Tibial nerve (tissue), 4 donors: Measurements from ENCODE around the gene NSFL1C. TPM values are rescaled to one million over a fixed set of nuclear protein-coding genes. Genes with fewer than 3 reads are reported as not detected.

Source experiments
- DNase-seq, 2 donors: peaks; one replicate each; pipeline ENCODE4 v3.0.0-alpha.2; 2019; ENCODE audit warnings: low spot score in 2 of 2
- H3K27ac ChIP-seq, 4 donors: fragments of 200-600 bp; sonication (generic) in 3 of 4; one replicate each; pipeline ENCODE4 v1.5.1; 2017 to 2019; ENCODE audit warnings: mild to moderate bottlenecking in 1 of 4
- H3K27me3 ChIP-seq, 2 donors: fragments of 200-600 bp; sonication (generic) in 1 of 2; one replicate each; pipeline versions ENCODE4 v1.5.1 to v1.6.0; 2017 to 2019
- H3K36me3 ChIP-seq, 3 donors: fragments of 200-600 bp; sonication (generic); one replicate each; pipeline ENCODE4 v1.5.1; 2018 to 2019
- H3K4me1 ChIP-seq, 4 donors: fragments of 200-600 bp; sonication (generic) in 3 of 4; one replicate each; pipeline ENCODE4 v1.5.1; 2017 to 2019
- H3K4me3 ChIP-seq, 4 donors: fragments of 200-600 bp; sonication (generic) in 3 of 4; one replicate each; pipeline ENCODE4 v1.5.1; 2017 to 2019; ENCODE audit warnings: mild to moderate bottlenecking in 1 of 4, moderate library complexity in 1 of 4
- H3K9me3 ChIP-seq, 4 donors: fragments of 200-600 bp; sonication (generic) in 3 of 4; one replicate each; pipeline ENCODE4 v1.5.1; 2017 to 2019
- CTCF ChIP-seq, 5 experiments: fragments of 200-600 bp in 3 of 5; fragments of 450-650 bp in 2 of 5; sonication (generic) in 3 of 5; IDR thresholded peaks; one replicate each; pipeline ENCODE4 v1.5.1; 2016 to 2019; ENCODE audit warnings: antibody characterized with exemption in 5 of 5, mild to moderate bottlenecking in 3 of 5, moderate library complexity in 2 of 5
- EP300 ChIP-seq, 2 donors: sonication (generic); formaldehyde crosslinking; IDR thresholded peaks; one replicate each; pipeline ENCODE4 v1.6.1; 2017; ENCODE audit warnings: antibody characterized with exemption in 2 of 2, mild to moderate bottlenecking in 1 of 2
- POLR2A ChIP-seq, 2 donors: fragments of 450-650 bp; IDR thresholded peaks; one replicate each; pipeline ENCODE4 v1.6.1; 2017; ENCODE audit warnings: antibody characterized with exemption in 2 of 2, mild to moderate bottlenecking in 2 of 2, moderate library complexity in 2 of 2
- WGBS, 2 donors: methylation state at CpG; one replicate each; pipeline ENCODE4 v1.1.5; 2018; 5-methylcytosine and 5-hydroxymethylcytosine counted together
- total RNA-seq, 4 donors: library from RNA; depleted of rRNA; stranded (reverse); fragments of >200 nt; gene quantifications; one replicate each; pipeline ENCODE4 v1.1.0, GENCODE V29; 2016

Gene NSFL1C
- total RNA-seq, 4 donors from 2014 or later = 31.0 to 71.4 (median 49.9) TPM

- Histone ChIP-seq H3K27me3 (no peaks in the 10 kb centered on the region), H3K4me3 (no peak overlapping the region), H3K27ac (no peak overlapping the region), H3K36me3 (peaks cover 0 to 16% (median 0%) of the 10 kb centered on the region in 3 donors), H3K9me3 (no peaks in the 10 kb centered on the region), H3K4me1 (no peaks in the 10 kb centered on the region)
- DNase-seq = no peak
- no peak for TF ChIP-seq POLR2A (IDR thresholded peaks at IDR 0.05)
- no peak for TF ChIP-seq EP300 (IDR thresholded peaks at IDR 0.05)
- TF ChIP-seq CTCF (IDR thresholded peaks at IDR 0.05) = no peak
- WGBS, 2 donors = 19 to 20% methylated on average over 1 of the region's 1 CpG
Observed at GRCh38 chr20:1430004-1430451, 36.6 kb downstream of the NSFL1C start.

GRCh38 chr20:1429143-1429728, 37.4 kb downstream of the NSFL1C start:
- H3K27me3 ChIP-seq = peaks cover 0 to 4% of the 10 kb centered on the region in 2 donors

GRCh38 chr20:1427457-1428054, 39.1 kb downstream of the NSFL1C start:
- DNase-seq = no peak
- no peaks in the 10 kb centered on the region for H3K36me3 ChIP-seq
- WGBS, 2 donors = 38 to 71% methylated on average over 3 of the region's 3 CpGs

More at GRCh38 chr20:1429143-1429728, 37.4 kb downstream of the NSFL1C start:
- 90 to 92% methylated on average over 4 of the region's 4 CpGs for WGBS, 2 donors
- H3K4me3 ChIP-seq = no peak overlapping the region
- H3K27ac ChIP-seq = no peak overlapping the region
- DNase-seq = no peak
- no peak for TF ChIP-seq CTCF (IDR thresholded peaks at IDR 0.05)
- no peak for TF ChIP-seq EP300 (IDR thresholded peaks at IDR 0.05)
- TF ChIP-seq POLR2A (IDR thresholded peaks at IDR 0.05) = no peak
- H3K36me3 ChIP-seq = peaks cover 0 to 10% (median 0%) of the 10 kb centered on the region in 3 donors
- no peaks in the 10 kb centered on the region for H3K9me3 ChIP-seq
- no peaks in the 10 kb centered on the region for H3K4me1 ChIP-seq

GRCh38 chr20:1426231-1426849, 40.3 kb downstream of the NSFL1C start:
- Histone ChIP-seq H3K36me3 (no peaks in the 10 kb centered on the region), H3K4me1 (peaks cover 0 to 4% (median 0%) of the 10 kb centered on the region in 4 donors), H3K4me3 (no peak overlapping the region), H3K27me3 (peaks cover 0 to 9% of the 10 kb centered on the region in 2 donors), H3K9me3 (peaks cover 0 to 1% (median 0%) of the 10 kb centered on the region in 4 donors), H3K27ac (no peak overlapping the region)
- TF ChIP-seq CTCF (IDR thresholded peaks at IDR 0.05) (no peak), EP300 (IDR thresholded peaks at IDR 0.05) (no peak), POLR2A (IDR thresholded peaks at IDR 0.05) (no peak)
- no peak for DNase-seq
- 58 to 59% methylated on average over 4 of the region's 4 CpGs for WGBS, 2 donors

More at GRCh38 chr20:1427457-1428054, 39.1 kb downstream of the NSFL1C start:
- H3K27ac ChIP-seq = no peak overlapping the region
- H3K4me3 ChIP-seq = no peak overlapping the region
- no peaks in the 10 kb centered on the region for H3K9me3 ChIP-seq
- peaks cover 0 to 4% (median 0%) of the 10 kb centered on the region in 4 donors for H3K4me1 ChIP-seq
- peaks cover 0 to 9% of the 10 kb centered on the region in 2 donors for H3K27me3 ChIP-seq
- TF ChIP-seq CTCF (IDR thresholded peaks at IDR 0.05) = no peak
- no peak for TF ChIP-seq EP300 (IDR thresholded peaks at IDR 0.05)
- no peak for TF ChIP-seq POLR2A (IDR thresholded peaks at IDR 0.05)

GRCh38 chr20:1424336-1424735, 42.3 kb downstream of the NSFL1C start:
- 67 to 72% methylated on average over 1 of the region's 1 CpG for WGBS, 2 donors
- DNase-seq = no peak
- Histone ChIP-seq H3K36me3 (no peaks in the 10 kb centered on the region), H3K4me1 (peaks cover 0 to 4% (median 0%) of the 10 kb centered on the region in 4 donors), H3K4me3 (no peak overlapping the region), H3K27me3 (peaks cover 0 to 9% of the 10 kb centered on the region in 2 donors), H3K9me3 (peaks cover 0 to 19% (median 0%) of the 10 kb centered on the region in 4 donors), H3K27ac (no peak overlapping the region)
- TF ChIP-seq CTCF (IDR thresholded peaks at IDR 0.05) (no peak), POLR2A (IDR thresholded peaks at IDR 0.05) (no peak), EP300 (IDR thresholded peaks at IDR 0.05) (no peak)
